UCSD-AML1 (cell line): Measurements from ENCODE around the gene CDC14C.

Experiments
- DNase-seq: peaks from one replicate; lab custom pipeline; 2025; ENCODE audit not compliant: unreplicated experiment; lab: John Stamatoyannopoulos, UW

CDC14C gene

GRCh38 chr7:48971173-48971572 is 46.8 kb downstream of the CDC14C start:
- no peak for DNase-seq

GRCh38 chr7:48976253-48976652 is 51.9 kb downstream of the CDC14C start:
- DNase-seq: no peak

- DNase-seq: no peak
Observed at GRCh38 chr7:48976850-48977249, 52.5 kb downstream of the CDC14C start.
